CD4-positive, alpha-beta T cell treated with Interleukin-17A for 4 hours (primary cell): ENCODE measurements around the gene GALR2.
A peak's percentile ranks its signal among the peaks of the same experiment; 100 is the strongest.

Experiments used
- DNase-seq: peaks from one replicate; pipeline ENCODE4 v3.0.0-alpha.2; 2020; ENCODE audit warnings: mixed read lengths

The GALR2 gene

GRCh38 chr17:76102944-76103273, 28.3 kb downstream of the GALR2 start:
- DNase-seq = no peak

- peak; percentile 95 for DNase-seq
Observed at GRCh38 chr17:76103274-76104139, 28.9 kb downstream of the GALR2 start, which contains the start of gene EXOC7. TSS of gene EXOC7 (minus strand) at chr17:76103787. CDS start at chr17:76103692, 95 bp downstream.

- DNase-seq = no peak
Observed at GRCh38 chr17:76104140-76104895, 29.7 kb downstream of the GALR2 start.

- no peak for DNase-seq
Observed at GRCh38 chr17:76104896-76105231, 30.3 kb downstream of the GALR2 start.

- DNase-seq = no peak
Observed at GRCh38 chr17:76106703-76107102, 32.1 kb downstream of the GALR2 start.

GRCh38 chr17:76107509-76107908, 32.9 kb downstream of the GALR2 start:
- no peak for DNase-seq

GRCh38 chr17:76111956-76112355, 37.4 kb downstream of the GALR2 start:
- DNase-seq = no peak

- no peak for DNase-seq
Observed at GRCh38 chr17:76115138-76115754, 40.7 kb downstream of the GALR2 start.

- DNase-seq = no peak
Observed at GRCh38 chr17:76119409-76120371, 45.1 kb downstream of the GALR2 start.

- no peak for DNase-seq
Observed at GRCh38 chr17:76120658-76121008, 46.1 kb downstream of the GALR2 start.

GRCh38 chr17:76121932-76122430, 47.4 kb downstream of the GALR2 start:
- DNase-seq = peak; percentile 45

- no peak for DNase-seq
Observed at GRCh38 chr17:76122431-76123190, 48.0 kb downstream of the GALR2 start.

- no peak for DNase-seq
Observed at GRCh38 chr17:76123191-76123499, 48.6 kb downstream of the GALR2 start.

GRCh38 chr17:76123749-76124581, 49.4 kb downstream of the GALR2 start:
- DNase-seq = no peak

- no peak for DNase-seq
Observed at GRCh38 chr17:76124582-76125390, 50.2 kb downstream of the GALR2 start.

GRCh38 chr17:76125391-76125675, 50.8 kb downstream of the GALR2 start:
- no peak for DNase-seq

- DNase-seq = no peak
Observed at GRCh38 chr17:76125922-76126321, 51.3 kb downstream of the GALR2 start.
